Central memory CD8-positive, alpha-beta T cell (primary cell): ENCODE measurements around the gene BAG5.
A peak's percentile ranks its signal among the peaks of the same experiment; 100 is the strongest.

ENCODE experiments used
- ATAC-seq: fragments of 150-1000 bp; cut with Tn5 transposase; replicated peaks from 2 replicates; pipeline ENCODE4 v1.10.0; 2022; ENCODE audit warnings: mild to moderate bottlenecking, moderate FRiP score, moderate number of reproducible peaks; ENCODE audit not compliant: poor library complexity, severe bottlenecking; ENCODE audit errors: extremely low read depth
- DNase-seq, 2 donors: peaks; one replicate each; pipeline ENCODE4 v3.0.0; 2021; ENCODE audit warnings: low spot score in 2 of 2
- H3K27ac Mint-ChIP-seq: one replicate; pipeline ENCODE4 v1.8.0; 2022; ENCODE audit warnings: low read depth, mild to moderate bottlenecking, moderate library complexity, mixed read lengths
- H3K27me3 Mint-ChIP-seq: one replicate; pipeline ENCODE4 v1.8.0; 2022; ENCODE audit warnings: mixed read lengths
- H3K36me3 Mint-ChIP-seq: one replicate; pipeline ENCODE4 v1.8.0; 2022; ENCODE audit warnings: mild to moderate bottlenecking, moderate library complexity, mixed read lengths; ENCODE audit not compliant: insufficient read depth
- H3K4me1 Mint-ChIP-seq: one replicate; pipeline ENCODE4 v1.8.0; 2022; ENCODE audit warnings: mixed read lengths
- H3K4me3 Mint-ChIP-seq: one replicate; pipeline ENCODE4 v1.8.0; 2022; ENCODE audit warnings: mild to moderate bottlenecking, moderate library complexity, mixed read lengths
- H3K9me3 Mint-ChIP-seq: one replicate; pipeline ENCODE4 v1.8.0; 2022; ENCODE audit warnings: mixed read lengths

BAG5 gene

GRCh38 chr14:103548463-103549351 lies 13.8 kb downstream of the BAG5 start:
- Mint-ChIP-seq H3K4me3 (no peak overlapping the region), H3K27ac (peak overlapping the region; percentile 32), H3K36me3 (peaks cover 6% of the 10 kb centered on the region), H3K9me3 (no peaks in the 10 kb centered on the region), H3K4me1 (peaks cover 10% of the 10 kb centered on the region), H3K27me3 (no peaks in the 10 kb centered on the region)
- ATAC-seq (no peak), DNase-seq (no peak)

- H3K36me3 Mint-ChIP-seq, result peaks cover 4% of the 10 kb centered on the region
- no peak for DNase-seq
- H3K4me1 Mint-ChIP-seq, result peaks cover 10% of the 10 kb centered on the region
- H3K9me3 Mint-ChIP-seq, result no peaks in the 10 kb centered on the region
- peak overlapping the region; percentile 32 for H3K27ac Mint-ChIP-seq
- ATAC-seq, result no peak
- no peak overlapping the region for H3K4me3 Mint-ChIP-seq
- H3K27me3 Mint-ChIP-seq, result no peaks in the 10 kb centered on the region
Measured at GRCh38 chr14:103547941-103548462, 14.5 kb downstream of the BAG5 start.

GRCh38 chr14:103547455-103547940 lies 15.0 kb downstream of the BAG5 start:
- peaks cover 4% of the 10 kb centered on the region for H3K36me3 Mint-ChIP-seq
- H3K4me1 Mint-ChIP-seq, result peaks cover 10% of the 10 kb centered on the region
- no peak overlapping the region for H3K27ac Mint-ChIP-seq
- H3K4me3 Mint-ChIP-seq, result no peak overlapping the region
- DNase-seq, result no peak
- no peak for ATAC-seq
- H3K27me3 Mint-ChIP-seq, result no peaks in the 10 kb centered on the region
- H3K9me3 Mint-ChIP-seq, result no peaks in the 10 kb centered on the region

- Mint-ChIP-seq H3K36me3 (peaks cover 4% of the 10 kb centered on the region), H3K9me3 (no peaks in the 10 kb centered on the region), H3K4me3 (no peak overlapping the region), H3K27ac (no peak overlapping the region), H3K27me3 (no peaks in the 10 kb centered on the region), H3K4me1 (peaks cover 10% of the 10 kb centered on the region)
- DNase-seq (peak; percentile 68 to 76), ATAC-seq (peak; percentile 59)
Measured at GRCh38 chr14:103546652-103547454, 15.6 kb downstream of the BAG5 start.

- no peak overlapping the region for H3K4me3 Mint-ChIP-seq
- no peaks in the 10 kb centered on the region for H3K27me3 Mint-ChIP-seq
- DNase-seq (no peak), ATAC-seq (no peak)
- H3K36me3 Mint-ChIP-seq, result peaks cover 4% of the 10 kb centered on the region
- no peaks in the 10 kb centered on the region for H3K9me3 Mint-ChIP-seq
- H3K4me1 Mint-ChIP-seq, result peaks cover 5% of the 10 kb centered on the region
- no peak overlapping the region for H3K27ac Mint-ChIP-seq
Measured at GRCh38 chr14:103545915-103546651, 16.4 kb downstream of the BAG5 start.

- ATAC-seq (no peak), DNase-seq (no peak)
- Mint-ChIP-seq H3K27ac (no peak overlapping the region), H3K9me3 (no peaks in the 10 kb centered on the region), H3K27me3 (no peaks in the 10 kb centered on the region), H3K36me3 (peaks cover 3% of the 10 kb centered on the region), H3K4me1 (peaks cover 5% of the 10 kb centered on the region), H3K4me3 (no peak overlapping the region)
Measured at GRCh38 chr14:103545219-103545914, 17.1 kb downstream of the BAG5 start.

- Mint-ChIP-seq H3K4me3 (no peak overlapping the region), H3K4me1 (peaks cover 5% of the 10 kb centered on the region)
- no peak for DNase-seq
Measured at GRCh38 chr14:103544388-103545218, 17.9 kb downstream of the BAG5 start.

GRCh38 chr14:103543721-103544387 lies 18.6 kb downstream of the BAG5 start:
- Mint-ChIP-seq H3K27me3 (no peaks in the 10 kb centered on the region), H3K9me3 (no peaks in the 10 kb centered on the region), H3K27ac (no peak overlapping the region), H3K4me1 (peaks cover 5% of the 10 kb centered on the region), H3K36me3 (peaks cover 4% of the 10 kb centered on the region), H3K4me3 (no peak overlapping the region)
- ATAC-seq (no peak), DNase-seq (no peak)

More at GRCh38 chr14:103544388-103545218, 17.9 kb downstream of the BAG5 start:
- Mint-ChIP-seq H3K36me3 (peaks cover 1% of the 10 kb centered on the region), H3K27me3 (no peaks in the 10 kb centered on the region), H3K27ac (no peak overlapping the region), H3K9me3 (no peaks in the 10 kb centered on the region)
- ATAC-seq, result no peak

GRCh38 chr14:103543140-103543539 lies 19.3 kb downstream of the BAG5 start:
- H3K36me3 Mint-ChIP-seq, result peaks cover 4% of the 10 kb centered on the region
- no peak overlapping the region for H3K4me3 Mint-ChIP-seq
- H3K27me3 Mint-ChIP-seq, result no peaks in the 10 kb centered on the region
- no peak for ATAC-seq
- no peak overlapping the region for H3K27ac Mint-ChIP-seq
- peaks cover 5% of the 10 kb centered on the region for H3K4me1 Mint-ChIP-seq
- no peak for DNase-seq
- H3K9me3 Mint-ChIP-seq, result no peaks in the 10 kb centered on the region

- Mint-ChIP-seq H3K4me1 (peaks cover 5% of the 10 kb centered on the region), H3K27me3 (no peaks in the 10 kb centered on the region), H3K36me3 (peaks cover 4% of the 10 kb centered on the region), H3K4me3 (no peak overlapping the region), H3K27ac (no peak overlapping the region), H3K9me3 (no peaks in the 10 kb centered on the region)
- ATAC-seq, result no peak
- DNase-seq, result no peak
Measured at GRCh38 chr14:103542605-103543088, 19.8 kb downstream of the BAG5 start.
